Measurements from ENCODE around the gene DNAH10. TPM values are rescaled to one million over a fixed set of nuclear protein-coding genes. Genes with fewer than 3 reads are reported as not detected.
A peak's percentile ranks its signal among the peaks of the same experiment; 100 is the strongest.

DNAH10 gene
- total RNA-seq, 1 experiment from 2014 or later, result 0.39 TPM

- Histone ChIP-seq H3K36me3 (ENCODE audit: control insufficient read depth, insufficient read depth, low read length) (no peaks in the 10 kb centered on the region), H3K27ac (ENCODE audit: low read length) (no peak overlapping the region), H3K9me3 (ENCODE audit: control insufficient read depth, insufficient read depth, low read depth, low read length) (no peaks in the 10 kb centered on the region), H3K27me3 (ENCODE audit: control insufficient read depth, insufficient read depth, low read length) (no peaks in the 10 kb centered on the region; the same call in 1 of the 2 replicates), H3K4me1 (ENCODE audit: control insufficient read depth, insufficient read depth, low read length) (no peaks in the 10 kb centered on the region), H3K4me3 (ENCODE audit: low read depth in 2 of 2, low read length in 2 of 2) (no peak overlapping the region)
- DNase-seq (ENCODE audit: low read depth, low spot score), result no peak
- no peak for TF ChIP-seq TCF7L2 (IDR thresholded peaks at IDR 0.05; ENCODE audit: low read depth, low read length)
- no peak for TF ChIP-seq POLR2AphosphoS5 (IDR thresholded peaks at IDR 0.05; ENCODE audit: low read depth, low read length)
- TF ChIP-seq, protein P1, sequence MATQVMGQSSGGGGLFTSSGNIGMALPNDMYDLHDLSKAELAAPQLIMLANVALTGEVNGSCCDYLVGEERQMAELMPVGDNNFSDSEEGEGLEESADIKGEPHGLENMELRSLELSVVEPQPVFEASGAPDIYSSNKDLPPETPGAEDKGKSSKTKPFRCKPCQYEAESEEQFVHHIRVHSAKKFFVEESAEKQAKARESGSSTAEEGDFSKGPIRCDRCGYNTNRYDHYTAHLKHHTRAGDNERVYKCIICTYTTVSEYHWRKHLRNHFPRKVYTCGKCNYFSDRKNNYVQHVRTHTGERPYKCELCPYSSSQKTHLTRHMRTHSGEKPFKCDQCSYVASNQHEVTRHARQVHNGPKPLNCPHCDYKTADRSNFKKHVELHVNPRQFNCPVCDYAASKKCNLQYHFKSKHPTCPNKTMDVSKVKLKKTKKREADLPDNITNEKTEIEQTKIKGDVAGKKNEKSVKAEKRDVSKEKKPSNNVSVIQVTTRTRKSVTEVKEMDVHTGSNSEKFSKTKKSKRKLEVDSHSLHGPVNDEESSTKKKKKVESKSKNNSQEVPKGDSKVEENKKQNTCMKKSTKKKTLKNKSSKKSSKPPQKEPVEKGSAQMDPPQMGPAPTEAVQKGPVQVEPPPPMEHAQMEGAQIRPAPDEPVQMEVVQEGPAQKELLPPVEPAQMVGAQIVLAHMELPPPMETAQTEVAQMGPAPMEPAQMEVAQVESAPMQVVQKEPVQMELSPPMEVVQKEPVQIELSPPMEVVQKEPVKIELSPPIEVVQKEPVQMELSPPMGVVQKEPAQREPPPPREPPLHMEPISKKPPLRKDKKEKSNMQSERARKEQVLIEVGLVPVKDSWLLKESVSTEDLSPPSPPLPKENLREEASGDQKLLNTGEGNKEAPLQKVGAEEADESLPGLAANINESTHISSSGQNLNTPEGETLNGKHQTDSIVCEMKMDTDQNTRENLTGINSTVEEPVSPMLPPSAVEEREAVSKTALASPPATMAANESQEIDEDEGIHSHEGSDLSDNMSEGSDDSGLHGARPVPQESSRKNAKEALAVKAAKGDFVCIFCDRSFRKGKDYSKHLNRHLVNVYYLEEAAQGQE (IDR thresholded peaks at IDR 0.05; ENCODE audit: insufficient read depth in 1 of 2, low read depth in 2 of 2, low read length in 1 of 2), result no peak
- no peak for TF ChIP-seq SIN3A (IDR thresholded peaks at IDR 0.05; ENCODE audit: borderline replicate concordance, insufficient read depth, low read depth, low read length)
- TF ChIP-seq CTCF (IDR thresholded peaks at IDR 0.05), result no peak
- ChIA-PET CTCF (no interaction called here), POLR2A (no interaction called here)
- intact Hi-C loops (cut with micrococcal nuclease; ENCODE audit: unreplicated experiment) (no loop called here), in situ Hi-C loops (cut with HindIII; ENCODE audit: low pct_unique_long_range_greater_than_20kb, low sequenced_read_pairs) (no loop called here)
- ATAC-seq, result no peak
- BruUV-seq (replicated peaks), result no TSS peak
These were observed 85.8 kb downstream of the DNAH10 start for GRCh38 chr12:123847876-123848275.

DNA sequence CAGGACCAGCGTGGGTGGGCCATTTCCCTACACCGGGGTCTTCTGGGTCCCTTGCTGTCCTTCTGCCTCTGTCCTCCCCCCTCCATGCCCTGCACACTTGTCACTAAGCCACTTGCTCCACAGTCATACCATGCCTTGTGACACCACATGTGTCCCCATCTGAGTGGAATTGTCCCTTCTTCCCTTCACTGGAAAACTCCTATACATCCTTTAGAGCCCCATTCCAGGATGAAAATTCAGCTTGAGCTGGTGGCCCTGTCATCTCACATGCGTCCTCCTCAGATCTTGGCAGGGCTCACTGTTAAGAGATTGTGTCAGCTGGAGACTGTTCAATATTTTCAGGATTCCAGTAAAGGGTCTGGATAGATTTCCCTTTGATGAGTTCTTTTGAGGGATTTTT is 87.4 kb downstream of the DNAH10 start:
- intact Hi-C loops (cut with micrococcal nuclease; ENCODE audit: unreplicated experiment), result no loop called here

More for the DNA sequence above, 87.4 kb downstream of the DNAH10 start:
- no peaks in the 10 kb centered on the region; the same call in 1 of the 2 replicates for H3K27me3 ChIP-seq (ENCODE audit: control insufficient read depth, insufficient read depth, low read length)
- DNase-seq (ENCODE audit: low read depth, low spot score) (no peak), ATAC-seq (0 out of 2 replicates have a peak, but pooled peaks have one; percentile 48)
- ChIA-PET POLR2A (interaction anchor here (0.5 to 0.6 kb wide), 2 partner anchors 14 to 927 kb away, joined by 3 to 13 read pairs; no protein-coding TSS in a partner anchor), CTCF (no interaction called here)
- H3K4me1 ChIP-seq (ENCODE audit: control insufficient read depth, insufficient read depth, low read length), result no peaks in the 10 kb centered on the region
- TF ChIP-seq CTCF (IDR thresholded peaks at IDR 0.05), result no peak
- TF ChIP-seq POLR2AphosphoS5 (IDR thresholded peaks at IDR 0.05; ENCODE audit: low read depth, low read length), result no peak
- in situ Hi-C loops (cut with HindIII; ENCODE audit: low pct_unique_long_range_greater_than_20kb, low sequenced_read_pairs), result no loop called here
- H3K4me3 ChIP-seq (ENCODE audit: low read depth in 2 of 2, low read length in 2 of 2), result no peak overlapping the region
- H3K9me3 ChIP-seq (ENCODE audit: control insufficient read depth, insufficient read depth, low read depth, low read length), result no peaks in the 10 kb centered on the region
- no peak overlapping the region for H3K27ac ChIP-seq (ENCODE audit: low read length)
- BruUV-seq (replicated peaks), result no TSS peak
- H3K36me3 ChIP-seq (ENCODE audit: control insufficient read depth, insufficient read depth, low read length), result no peaks in the 10 kb centered on the region
